GM19452 (cell line): ENCODE results near the gene AWAT2.
A peak's percentile ranks its signal among the peaks of the same experiment; 100 is the strongest.

Source experiments
- ATAC-seq: cut with Tn5 transposase; IDR thresholded peaks from one replicate; pipeline ENCODE4 v1.9.1; 2021; ENCODE audit not compliant: unreplicated experiment

Gene AWAT2

DNA sequence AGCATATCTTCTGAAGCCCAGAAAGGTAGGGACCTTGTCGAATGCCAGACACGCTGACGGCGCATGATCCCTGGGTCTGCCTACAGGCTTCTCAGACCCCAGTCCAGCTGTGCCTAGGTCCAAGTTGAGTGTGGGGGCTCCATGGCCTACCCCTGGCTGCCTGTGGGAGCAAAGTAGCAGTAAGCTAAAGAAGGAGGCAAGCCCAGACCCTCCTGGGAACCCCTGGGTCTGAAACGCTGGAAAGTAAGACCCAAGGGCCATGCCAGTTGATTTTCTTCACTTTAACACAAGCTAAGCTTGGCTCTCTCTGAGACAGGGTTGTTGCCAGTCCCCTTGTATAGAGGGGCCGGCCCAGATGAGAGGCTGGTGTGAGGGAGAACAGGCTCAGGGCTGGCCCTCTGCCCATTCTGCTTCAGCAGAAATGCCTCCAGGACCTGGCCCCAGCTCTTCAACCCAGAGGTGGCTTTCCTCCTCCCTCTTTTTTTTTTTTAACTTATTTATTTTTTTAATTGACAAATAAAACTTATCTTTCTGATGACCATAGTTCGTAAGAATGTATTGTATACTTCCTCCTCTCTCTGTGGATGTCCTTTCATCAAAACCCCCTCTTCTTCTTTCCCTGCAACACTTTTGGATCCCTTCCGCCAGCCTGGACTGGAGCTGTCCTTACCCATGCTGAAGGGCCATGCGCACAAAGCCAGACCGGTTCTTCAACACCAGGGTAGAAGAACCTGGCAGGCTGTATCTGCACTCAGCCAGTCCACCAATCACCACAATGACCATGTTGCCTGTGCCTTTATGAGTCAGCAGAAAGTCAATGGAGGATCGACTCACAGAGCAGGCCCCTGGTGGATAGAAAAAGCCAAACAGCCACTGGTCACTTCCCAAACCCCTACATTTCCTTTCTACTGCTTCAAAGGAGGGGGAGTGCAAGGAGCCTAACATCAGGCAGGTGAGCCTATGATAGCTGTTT is 7.1 kb downstream of the AWAT2 start:
- no peak for ATAC-seq

DNA sequence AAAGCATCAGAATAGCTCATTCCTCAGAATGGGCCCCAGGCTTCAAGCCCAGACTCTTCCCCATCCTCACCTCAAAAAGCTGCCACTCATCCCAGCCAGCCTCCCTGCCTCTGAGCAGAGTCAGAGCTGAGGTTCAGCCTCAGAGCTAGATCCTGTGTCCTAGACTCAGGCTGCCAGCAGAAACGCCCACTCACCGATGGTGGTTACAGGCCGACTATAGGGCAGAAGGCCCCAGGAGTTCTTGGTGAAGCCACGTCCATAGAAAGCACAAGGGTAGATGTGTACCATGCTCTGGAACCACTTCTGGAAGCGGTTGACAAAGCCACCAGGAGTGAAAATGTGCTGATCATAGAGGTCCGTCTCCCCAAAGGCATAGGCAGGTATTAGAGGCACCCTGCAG is 7.7 kb downstream of the AWAT2 start:
- no peak for ATAC-seq

DNA sequence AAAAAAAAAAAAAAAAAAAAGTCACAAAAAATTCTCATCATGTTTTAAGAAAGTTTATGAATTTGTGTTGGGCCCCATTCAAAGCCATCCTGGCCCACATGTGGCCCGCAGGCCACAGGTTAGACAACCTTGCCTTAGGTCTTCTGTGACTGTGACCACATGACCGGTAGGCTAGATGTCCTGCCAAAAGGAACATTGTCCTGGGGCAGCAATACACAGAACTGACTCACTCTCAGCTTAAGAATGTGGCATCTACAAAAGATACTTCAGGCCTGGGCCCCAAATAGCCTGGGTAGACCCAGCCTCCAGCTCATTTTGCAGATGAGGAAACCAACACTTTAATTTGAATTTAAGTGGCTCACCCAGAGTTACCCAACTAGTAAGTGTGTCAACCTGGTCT is 10.0 kb downstream of the AWAT2 start:
- ATAC-seq, result no peak

DNA sequence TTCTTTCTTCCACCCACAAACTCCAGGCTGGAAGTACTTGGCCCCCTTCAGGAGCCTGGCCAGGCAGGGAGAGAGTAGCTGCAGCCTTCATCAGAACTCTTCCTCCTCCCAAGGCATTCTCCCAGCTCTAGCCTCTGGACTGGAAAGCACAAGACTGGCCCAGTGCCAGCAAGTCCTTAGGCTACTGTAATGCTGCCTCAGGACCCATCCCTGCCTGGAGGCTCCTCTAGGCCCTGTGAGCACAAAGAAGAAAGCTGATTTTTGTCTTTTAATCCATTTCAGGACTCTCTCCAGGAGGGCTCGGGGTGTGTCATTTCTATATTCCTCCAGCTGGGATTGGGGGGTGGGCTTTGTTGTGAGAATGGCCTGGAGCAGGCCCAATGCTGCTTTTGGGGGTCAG is 10.8 kb downstream of the AWAT2 start:
- ATAC-seq, result no peak

DNA sequence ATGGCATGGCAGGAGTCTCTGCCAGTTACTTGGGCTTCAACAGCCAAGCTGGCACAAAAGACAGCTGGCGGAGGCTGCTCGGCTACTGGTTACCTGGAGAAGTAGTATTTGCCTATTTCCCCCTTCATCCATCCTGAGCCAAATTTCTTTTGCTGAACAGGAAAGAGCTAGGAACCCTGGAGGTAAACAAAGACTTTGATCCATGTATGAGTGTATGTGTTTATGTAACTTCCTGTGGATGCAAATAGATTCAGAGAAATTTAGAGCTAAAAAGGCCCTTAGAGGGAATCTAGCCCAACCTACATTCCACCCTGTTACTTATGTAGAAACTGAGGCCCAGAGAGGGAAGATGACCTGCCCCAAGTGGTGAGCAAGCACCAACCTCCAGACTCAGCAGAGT is 11.2 kb downstream of the AWAT2 start:
- no peak for ATAC-seq

DNA sequence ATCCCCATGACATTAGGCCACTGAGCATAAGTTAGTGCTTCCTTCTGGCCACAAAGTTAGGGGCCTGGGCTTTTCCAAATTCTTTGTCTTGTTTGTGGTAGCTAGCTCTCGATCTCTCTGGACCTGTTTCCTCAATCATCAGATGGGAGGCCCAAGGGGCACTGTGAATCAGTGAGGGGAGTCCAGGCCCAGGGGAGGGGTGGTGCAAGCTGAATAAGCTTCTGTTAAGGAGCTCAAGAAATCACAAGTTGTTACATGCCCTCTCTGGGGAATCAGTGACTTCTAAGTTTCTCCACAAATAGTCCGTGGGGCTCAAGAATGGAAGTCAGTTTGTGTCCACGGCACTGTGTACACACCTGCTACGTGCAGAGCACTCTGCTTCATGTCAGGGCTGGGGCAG is 15.1 kb downstream of the AWAT2 start:
- no peak for ATAC-seq

DNA sequence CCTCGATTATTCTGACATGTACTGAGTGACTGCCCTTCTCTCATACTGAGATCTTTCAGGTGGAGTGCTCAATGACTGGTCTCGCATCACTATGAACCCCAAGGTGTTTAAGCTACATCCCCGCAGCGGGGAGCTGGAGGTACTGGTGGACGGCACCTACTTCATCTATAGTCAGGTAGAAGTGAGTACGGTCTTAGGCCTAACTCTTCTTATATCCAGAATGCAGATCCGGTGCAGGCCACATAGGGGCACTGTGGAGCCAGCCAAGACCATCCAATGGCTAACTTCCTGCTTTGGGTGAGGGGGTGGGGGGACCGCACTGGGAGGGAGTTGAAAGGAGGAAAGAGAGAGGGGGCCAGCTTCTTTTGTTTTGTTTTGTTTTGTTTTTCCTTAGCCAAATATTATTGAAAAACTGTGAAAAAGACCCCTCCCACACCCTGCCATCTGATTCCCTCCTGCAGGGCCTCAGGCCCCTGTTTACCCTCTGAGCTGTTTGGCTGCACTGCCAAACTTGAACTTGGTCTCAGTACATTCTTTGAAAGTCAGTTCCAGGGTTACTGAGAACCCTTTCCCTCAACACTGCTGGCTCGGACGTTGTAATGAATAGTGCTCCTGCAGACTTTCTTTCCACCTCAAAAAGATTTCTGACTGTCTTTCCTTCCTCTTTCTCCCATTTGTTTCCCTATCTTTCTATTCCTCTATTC is 16.2 kb downstream of the AWAT2 start:
- ATAC-seq, result peak; percentile 55

DNA sequence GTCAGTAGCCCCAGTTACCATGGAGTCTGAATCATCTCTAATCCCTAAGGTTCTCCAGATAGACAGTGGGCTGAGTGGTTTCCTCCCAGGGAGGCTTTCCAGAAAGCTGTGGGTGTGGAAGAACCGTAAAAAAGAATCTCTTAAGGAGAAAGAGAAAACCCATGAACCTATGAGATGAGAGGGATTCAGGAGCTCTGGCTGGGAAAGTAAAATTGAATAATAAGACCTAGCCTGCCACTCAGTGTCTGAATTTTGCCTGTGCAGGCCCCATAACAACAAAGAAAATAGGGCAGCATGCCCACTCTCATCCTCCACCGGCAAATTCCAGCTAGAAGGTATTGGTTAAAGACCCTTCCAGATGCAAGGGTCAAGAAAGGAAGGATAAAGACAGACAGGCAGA is 16.9 kb downstream of the AWAT2 start:
- ATAC-seq, result no peak

DNA sequence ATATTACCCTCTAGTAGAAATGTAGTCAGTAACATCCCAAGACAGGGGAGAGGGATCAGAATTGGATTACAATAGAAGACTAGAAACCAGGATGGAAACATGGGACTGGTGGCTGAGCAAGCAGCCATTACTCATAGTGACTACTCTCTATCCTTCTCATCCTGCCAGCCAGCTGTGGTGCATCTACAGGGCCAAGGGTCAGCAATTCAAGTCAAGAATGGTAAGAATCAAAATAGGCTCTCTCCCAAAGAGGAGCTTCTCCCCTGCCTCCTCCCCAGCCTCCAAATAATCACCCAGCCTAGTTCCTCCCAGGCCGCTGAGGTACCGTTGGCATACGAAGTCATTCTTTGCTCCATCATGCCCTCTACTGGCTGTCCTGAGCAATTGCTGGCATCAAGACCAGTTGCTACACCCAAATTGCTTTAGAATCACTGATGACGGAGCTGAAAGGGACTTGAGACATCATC is 19.4 kb downstream of the AWAT2 start:
- peak; percentile 63 for ATAC-seq

DNA sequence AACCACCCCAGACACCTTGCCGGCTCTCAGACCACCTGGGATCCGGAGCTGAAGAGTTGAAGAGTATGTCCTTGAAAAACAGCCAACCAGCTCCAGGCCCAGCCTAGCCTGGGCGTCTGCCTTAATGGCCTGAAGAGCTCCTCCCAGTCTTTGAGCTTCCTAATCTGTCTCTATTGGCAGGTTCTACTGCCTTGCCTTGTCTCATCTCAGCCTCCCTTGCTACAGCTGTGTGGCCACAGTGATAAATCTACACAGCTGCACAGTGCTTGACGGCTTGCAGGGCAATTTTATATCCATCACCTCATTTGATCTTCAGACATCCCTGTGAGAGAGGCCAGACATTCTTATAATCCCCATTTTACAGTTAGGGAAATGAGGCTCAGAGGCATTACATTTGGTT is 19.9 kb downstream of the AWAT2 start:
- no peak for ATAC-seq

DNA sequence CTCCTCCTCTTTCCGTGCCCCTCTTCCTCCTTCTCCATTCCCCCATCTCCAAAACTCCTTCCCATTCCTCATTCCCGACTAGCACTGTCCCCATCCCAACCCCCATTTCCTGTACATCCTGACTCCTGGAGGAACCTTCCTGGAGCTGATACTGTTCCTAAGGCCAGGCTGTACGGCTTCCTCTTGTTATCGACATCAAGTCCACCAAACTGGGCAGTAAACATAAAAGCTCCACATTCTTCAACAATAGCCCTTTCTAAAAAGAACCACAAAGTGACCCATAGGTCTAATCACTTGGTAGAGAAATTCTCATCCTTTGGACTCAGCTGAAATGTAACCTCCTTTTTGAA is 22.9 kb downstream of the AWAT2 start:
- ATAC-seq, result no peak

DNA sequence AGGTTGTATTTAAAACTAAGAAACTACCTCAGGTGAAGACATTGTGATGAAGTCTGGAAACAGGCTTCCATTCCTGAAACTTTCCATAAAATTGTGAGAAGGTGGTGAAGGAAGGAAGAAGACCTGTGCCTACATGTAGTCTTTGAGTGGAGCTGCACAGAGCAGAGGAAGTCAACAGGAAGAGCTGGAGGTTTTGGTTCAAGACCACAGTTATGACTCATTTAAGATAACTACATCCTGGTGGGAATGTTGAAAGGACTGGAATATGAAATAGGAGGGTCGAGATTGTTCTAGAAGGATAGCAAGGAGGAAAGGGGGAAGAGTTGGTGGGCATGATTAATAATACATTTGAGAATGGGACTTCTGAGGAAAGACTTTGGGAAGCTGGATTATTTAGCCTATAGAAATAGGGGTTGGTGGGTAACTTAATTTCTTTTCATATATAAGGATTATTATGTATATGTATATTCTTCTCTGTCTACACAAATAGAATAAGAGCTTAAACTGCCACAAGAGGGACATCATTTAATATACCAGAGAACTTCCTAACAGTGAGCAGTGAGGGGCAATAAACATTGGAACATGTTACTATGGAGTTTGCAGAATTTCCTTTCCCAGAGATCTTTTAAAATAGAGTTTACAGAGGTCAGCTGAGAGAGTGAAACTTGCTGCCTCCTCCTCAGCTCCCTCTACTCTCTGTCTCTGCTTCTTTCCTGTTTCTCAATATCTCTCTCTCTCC is 23.5 kb downstream of the AWAT2 start:
- no peak for ATAC-seq

DNA sequence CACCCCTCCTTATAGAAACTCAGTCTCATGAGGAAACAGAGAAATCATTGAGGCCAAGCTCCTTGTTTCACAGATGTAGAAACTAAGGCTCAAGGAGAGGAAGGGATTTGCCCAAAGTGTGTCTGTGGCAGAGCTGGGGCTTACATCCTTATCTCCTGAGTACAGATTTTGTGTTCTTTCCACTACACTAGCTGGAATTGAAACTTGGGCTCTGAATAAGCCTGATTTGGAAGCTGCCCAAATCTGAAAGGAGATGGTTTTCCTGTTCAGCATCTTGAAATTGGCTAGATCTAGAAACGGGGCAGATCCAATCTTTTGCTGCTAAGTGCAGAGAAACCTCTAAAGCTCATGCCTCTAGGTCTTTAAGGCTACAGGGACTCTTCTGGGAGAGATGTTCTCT is 24.3 kb downstream of the AWAT2 start:
- ATAC-seq, result no peak

DNA sequence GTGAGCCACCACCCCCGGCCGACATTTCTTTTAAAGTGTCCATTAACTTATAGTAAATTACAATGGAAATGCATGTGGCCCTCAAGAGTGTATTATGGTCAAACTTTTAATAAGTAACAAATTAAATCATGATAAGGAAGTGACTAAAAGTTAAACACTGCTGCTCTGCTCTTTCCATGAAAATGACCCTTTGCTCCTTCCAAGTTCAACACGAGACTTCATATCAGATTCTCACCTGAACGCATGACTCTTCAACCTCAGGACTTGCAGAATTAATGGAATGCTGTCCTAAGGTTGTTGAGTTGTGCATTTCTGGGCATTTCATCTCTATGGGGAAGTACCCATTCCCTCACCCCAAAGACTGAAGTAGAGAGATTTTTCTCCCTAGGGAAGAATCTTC is 27.1 kb downstream of the AWAT2 start:
- no peak for ATAC-seq

DNA sequence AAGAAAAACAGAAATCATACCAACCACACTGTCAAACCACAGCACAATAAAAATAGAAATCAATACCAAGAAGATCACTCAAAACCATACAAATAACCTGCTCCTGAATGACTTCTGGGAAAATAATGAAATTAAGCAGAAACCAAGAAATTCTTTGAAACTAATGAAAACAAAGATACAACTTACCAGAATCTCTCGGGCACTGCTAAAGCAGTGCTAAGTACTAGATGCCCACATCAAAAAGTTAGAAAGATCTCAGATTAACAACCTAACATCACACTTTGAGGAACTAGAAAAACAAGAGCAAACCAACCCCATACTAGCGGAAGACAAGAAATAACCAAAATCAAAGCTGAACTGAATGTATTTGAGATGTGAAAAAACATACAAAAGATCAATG is 33.2 kb downstream of the AWAT2 start:
- no peak for ATAC-seq

DNA sequence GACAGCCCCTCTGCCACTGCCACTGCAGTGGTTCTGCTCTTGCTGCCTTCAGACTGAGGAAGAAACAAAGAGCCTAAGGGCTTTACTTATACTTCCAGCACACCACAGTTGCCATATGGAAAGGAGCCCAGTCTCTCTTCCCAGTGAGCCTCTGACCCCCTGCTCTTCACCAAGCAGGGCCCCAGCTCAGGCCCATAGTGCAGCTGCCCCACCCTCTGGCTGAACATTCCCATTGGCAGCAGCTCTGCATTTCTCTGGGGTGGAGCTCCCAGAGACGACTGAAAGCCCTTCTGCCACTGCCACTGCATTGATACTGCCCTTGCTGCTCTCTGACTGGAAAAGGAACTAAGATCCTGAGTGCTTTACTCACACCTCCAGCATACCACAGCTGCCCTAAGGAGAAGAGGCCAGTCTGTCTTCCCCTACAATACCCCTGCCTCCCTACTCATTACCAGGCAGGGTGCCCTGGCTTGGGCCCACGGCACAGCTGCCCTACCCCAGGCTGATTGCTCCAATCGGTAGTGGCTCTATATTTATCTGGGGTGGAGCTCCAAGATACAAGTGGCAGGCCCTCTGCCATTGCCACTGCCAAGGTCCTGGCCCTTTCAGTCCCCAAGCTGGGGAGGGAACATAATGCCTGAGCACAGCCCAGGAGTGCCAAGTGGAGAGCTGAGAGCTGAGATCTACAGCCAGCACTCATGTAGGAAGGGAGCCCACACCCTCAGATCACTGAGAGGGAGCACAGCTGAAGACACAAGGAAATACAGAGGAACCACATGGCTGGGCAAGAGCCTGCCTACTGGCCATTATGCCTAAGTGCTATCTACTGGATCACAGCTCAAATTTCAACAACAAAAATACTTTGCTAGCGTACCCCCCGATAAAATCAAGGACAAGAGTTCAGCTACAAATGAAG is 36.0 kb downstream of the AWAT2 start:
- no peak for ATAC-seq

DNA sequence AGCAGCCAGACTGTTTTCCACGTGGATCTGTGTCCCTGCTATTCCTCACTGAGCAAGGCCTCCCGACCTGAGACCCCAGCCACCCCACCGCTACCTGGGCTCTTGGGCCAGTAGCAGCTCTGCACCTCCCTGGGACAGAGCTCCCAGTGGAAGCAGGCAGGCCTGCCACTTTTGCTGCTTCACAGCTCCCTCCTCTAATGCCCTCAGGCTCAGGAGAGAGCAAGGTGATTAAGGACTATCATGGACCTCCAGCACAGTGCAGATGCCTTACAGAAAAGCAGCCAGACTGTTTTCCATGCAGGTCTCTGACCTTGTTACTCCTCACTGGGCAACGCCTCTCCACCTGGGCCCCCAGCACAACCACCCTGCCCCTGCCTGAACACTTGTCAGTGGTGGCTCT is 37.0 kb downstream of the AWAT2 start:
- no peak for ATAC-seq

DNA sequence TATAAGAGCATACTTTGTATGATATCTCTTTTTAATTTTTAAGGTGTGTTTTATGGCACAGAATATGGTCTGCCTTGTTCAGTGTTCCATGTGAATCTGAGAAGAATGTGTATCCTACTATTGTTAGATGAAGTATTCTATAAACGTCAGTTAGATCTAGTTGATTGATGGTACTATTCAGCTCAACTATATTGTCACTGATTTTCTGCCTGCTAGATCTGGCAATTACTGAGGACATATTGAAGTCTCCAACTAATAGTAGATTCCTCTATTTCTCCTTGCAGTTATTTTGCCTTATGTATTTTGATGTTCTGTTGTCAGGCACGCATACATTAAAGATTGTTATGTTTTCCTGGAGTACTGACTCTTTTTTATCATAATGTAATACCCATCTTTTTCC is 39.8 kb downstream of the AWAT2 start:
- ATAC-seq, result no peak

DNA sequence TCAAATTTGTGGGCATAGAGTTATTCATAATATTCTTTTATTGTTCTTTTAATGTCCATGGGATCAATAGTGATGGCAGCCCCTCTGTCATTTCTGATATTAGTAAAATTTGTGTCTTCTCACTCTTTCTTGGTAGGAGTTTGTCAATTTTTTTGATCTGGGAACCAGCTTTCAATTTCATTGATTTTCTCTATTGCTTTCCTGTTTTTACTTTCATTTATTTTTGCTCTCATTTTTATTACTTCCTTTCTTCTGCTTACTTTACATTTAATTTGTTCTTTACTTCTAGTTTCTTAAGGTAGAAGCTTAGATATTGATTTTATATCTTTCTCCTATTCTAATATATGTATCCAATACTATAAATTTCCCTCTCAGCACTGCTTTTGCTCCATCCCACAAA is 40.7 kb downstream of the AWAT2 start:
- no peak for ATAC-seq

DNA sequence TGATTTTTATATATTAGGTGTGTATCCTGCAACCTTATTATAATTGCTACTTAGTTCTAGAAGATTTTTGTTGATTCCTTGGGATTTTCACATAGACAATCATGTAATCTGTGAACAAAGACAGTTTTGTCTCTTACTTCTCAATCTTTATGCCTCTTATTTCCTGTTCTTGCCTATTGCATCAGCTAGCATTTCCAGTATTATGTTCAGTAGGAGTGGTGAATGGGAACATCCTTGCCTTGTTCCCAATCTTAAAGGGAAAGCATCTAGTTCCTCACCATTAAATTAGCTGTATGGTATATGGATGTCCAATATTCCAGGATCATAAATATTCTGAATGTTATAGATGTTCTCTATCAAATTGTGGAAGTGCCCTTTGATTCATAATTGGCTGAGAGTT is 41.8 kb downstream of the AWAT2 start:
- no peak for ATAC-seq
